Thyroid gland (tissue), 4 donors: Measurements from ENCODE around the gene NFIX.

Experiments used
- POLR2A ChIP-seq, 2 donors: fragments of 450-650 bp; IDR thresholded peaks; one replicate each; pipeline ENCODE4 v1.6.1; 2017; ENCODE audit warnings: antibody characterized with exemption in 2 of 2, mild to moderate bottlenecking in 2 of 2, moderate library complexity in 1 of 2
- TF ChIP-seq, protein P1 (sequence below), 6 experiments: fragments of 200-600 bp in 3 of 6; fragments of 450-650 bp in 3 of 6; sonication (generic) in 3 of 6; IDR thresholded peaks; one replicate each; pipeline ENCODE4 v1.5.1; 2016 to 2019; ENCODE audit warnings: antibody characterized with exemption in 6 of 6, mild to moderate bottlenecking in 2 of 6, inconsistent platforms in 1 of 6, moderate library complexity in 1 of 6

DNA sequence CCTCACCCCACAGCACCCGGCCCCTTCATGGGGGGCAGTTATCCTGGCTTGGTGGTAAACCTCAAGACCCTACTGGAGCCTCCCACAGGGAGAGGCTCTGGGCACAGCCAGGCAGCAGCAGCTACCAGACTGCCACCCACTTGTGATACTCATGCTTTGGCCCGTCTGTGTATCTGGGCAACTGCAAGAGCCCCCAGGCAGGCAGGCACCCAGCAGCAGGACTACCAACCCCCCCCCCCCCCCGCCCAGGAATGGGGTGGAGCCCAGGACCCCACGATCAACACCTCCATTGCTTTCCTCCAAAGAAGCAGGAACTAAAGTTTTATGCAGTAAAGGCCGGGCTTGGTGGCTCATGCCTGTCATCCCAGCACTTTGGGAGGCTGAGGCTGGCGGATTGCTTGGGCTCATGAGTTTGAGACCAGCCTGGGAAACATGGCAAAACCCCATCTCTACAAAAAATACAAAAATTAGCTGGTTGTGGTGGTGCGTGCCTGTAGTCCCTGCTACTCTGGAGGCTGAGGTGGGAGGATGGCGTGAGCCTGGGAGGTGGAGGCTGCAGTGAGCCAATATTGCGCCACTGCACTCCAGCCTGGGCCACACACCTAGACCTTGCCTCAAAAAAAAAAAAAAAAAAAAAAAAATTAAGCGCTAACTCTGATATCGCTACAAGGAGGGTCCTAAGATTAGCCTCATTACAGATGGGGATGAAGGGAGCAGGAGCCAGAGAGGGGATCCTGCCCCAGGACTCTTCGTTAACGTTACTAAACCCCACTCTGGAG, 108.5 kb downstream of the NFIX start:
- TF ChIP-seq, protein P1, sequence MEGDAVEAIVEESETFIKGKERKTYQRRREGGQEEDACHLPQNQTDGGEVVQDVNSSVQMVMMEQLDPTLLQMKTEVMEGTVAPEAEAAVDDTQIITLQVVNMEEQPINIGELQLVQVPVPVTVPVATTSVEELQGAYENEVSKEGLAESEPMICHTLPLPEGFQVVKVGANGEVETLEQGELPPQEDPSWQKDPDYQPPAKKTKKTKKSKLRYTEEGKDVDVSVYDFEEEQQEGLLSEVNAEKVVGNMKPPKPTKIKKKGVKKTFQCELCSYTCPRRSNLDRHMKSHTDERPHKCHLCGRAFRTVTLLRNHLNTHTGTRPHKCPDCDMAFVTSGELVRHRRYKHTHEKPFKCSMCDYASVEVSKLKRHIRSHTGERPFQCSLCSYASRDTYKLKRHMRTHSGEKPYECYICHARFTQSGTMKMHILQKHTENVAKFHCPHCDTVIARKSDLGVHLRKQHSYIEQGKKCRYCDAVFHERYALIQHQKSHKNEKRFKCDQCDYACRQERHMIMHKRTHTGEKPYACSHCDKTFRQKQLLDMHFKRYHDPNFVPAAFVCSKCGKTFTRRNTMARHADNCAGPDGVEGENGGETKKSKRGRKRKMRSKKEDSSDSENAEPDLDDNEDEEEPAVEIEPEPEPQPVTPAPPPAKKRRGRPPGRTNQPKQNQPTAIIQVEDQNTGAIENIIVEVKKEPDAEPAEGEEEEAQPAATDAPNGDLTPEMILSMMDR (IDR thresholded peaks at IDR 0.05), result no peak
- no peak for TF ChIP-seq POLR2A (IDR thresholded peaks at IDR 0.05)
